IMR-90 (cell line): ENCODE results near the gene PALLD. TPM values are rescaled to one million over a fixed set of nuclear protein-coding genes. Genes with fewer than 3 reads are reported as not detected.
A peak's percentile ranks its signal among the peaks of the same experiment; 100 is the strongest.

Experiments
- ATAC-seq: fragments of 200-7000 bp; cut with Tn5 transposase; 2 replicates; pipeline ENCODE4 v1.9.1; 2020; ENCODE audit warnings: low read depth, mild to moderate bottlenecking, moderate library complexity
- BruUV-seq: library from RNA; stranded (reverse); fragments of 400-500 nt; replicated peaks from 2 replicates; lab custom pipeline; 2021; lab: Mats Ljungman, UMichigan
- CTCF ChIA-PET: fragments of 300-600 bp; formaldehyde crosslinking; extraction: SDS; loops from one replicate; lab custom pipeline; 2021; ENCODE audit warnings: antibody characterized with exemption; lab: Yijun Ruan, JAX
- POLR2A ChIA-PET: fragments of 300-600 bp; sonication (Branson Sonifier 250); formaldehyde crosslinking; loops from one replicate; lab custom pipeline; 2022; ENCODE audit warnings: antibody characterized with exemption; ENCODE audit not compliant: unreplicated experiment; lab: Charles Lee
- DNase-seq: peaks from one replicate; pipeline ENCODE4 v3.0.0; 2013
- H2AFZ ChIP-seq: replicated peaks from 2 replicates; pipeline ENCODE3; 2013; ENCODE audit warnings: low read length, mild to moderate bottlenecking; ENCODE audit not compliant: poor library complexity
- H2AK5ac ChIP-seq: 2 replicates; pipeline ENCODE4 v1.6.1; 2013; ENCODE audit warnings: low read depth, low read length, inconsistent platforms
- H2AK9ac ChIP-seq: replicated peaks from 2 replicates; pipeline ENCODE3; 2013; ENCODE audit warnings: mild to moderate bottlenecking, low read depth, low read length, moderate library complexity; ENCODE audit not compliant: poor library complexity
- H2BK120ac ChIP-seq: 2 replicates; pipeline ENCODE4 v1.6.1; 2013; ENCODE audit warnings: low read depth, low read length, inconsistent platforms
- H2BK15ac ChIP-seq: 3 replicates; pipeline ENCODE4 v1.6.1; 2013; ENCODE audit warnings: low read depth, low read length, inconsistent platforms
- H2BK20ac ChIP-seq: 2 replicates; pipeline ENCODE4 v1.6.1; 2013; ENCODE audit warnings: low read depth, mild to moderate bottlenecking, inconsistent platforms, low read length, moderate library complexity
- H2BK5ac ChIP-seq: 2 replicates; pipeline ENCODE4 v1.6.1; 2013; ENCODE audit warnings: mild to moderate bottlenecking, low read depth, low read length, inconsistent platforms; ENCODE audit not compliant: poor library complexity, severe bottlenecking
- H3K14ac ChIP-seq: replicated peaks from 2 replicates; pipeline ENCODE4 v1.6.1; 2013; ENCODE audit warnings: low read depth, low read length, inconsistent platforms
- H3K18ac ChIP-seq: 2 replicates; pipeline ENCODE4 v1.6.1; 2013; ENCODE audit warnings: low read depth, low read length, control low read depth
- H3K23ac ChIP-seq: 2 replicates; pipeline ENCODE4 v1.6.1; 2013; ENCODE audit warnings: low read depth, low read length, inconsistent platforms
- H3K27ac ChIP-seq: 2 replicates; pipeline ENCODE4 v1.5.1; 2013; ENCODE audit warnings: mild to moderate bottlenecking, control low read depth, low read length; ENCODE audit not compliant: insufficient read depth
- H3K27me3 ChIP-seq: 2 replicates; pipeline ENCODE4 v1.6.1; 2013; ENCODE audit warnings: low read length; ENCODE audit not compliant: control insufficient read depth, insufficient read depth
- H3K36me3 ChIP-seq: 2 replicates; pipeline ENCODE4 v1.6.1; 2013; ENCODE audit warnings: low read length, mixed read lengths; ENCODE audit not compliant: control insufficient read depth, insufficient read depth
- H3K4ac ChIP-seq: 2 replicates; pipeline ENCODE4 v1.6.1; 2013; ENCODE audit warnings: low read depth, low read length, inconsistent platforms
- H3K4me1 ChIP-seq: 2 replicates; pipeline ENCODE4 v1.6.1; 2013; ENCODE audit warnings: low read length, mixed read lengths; ENCODE audit not compliant: control insufficient read depth, insufficient read depth
- H3K4me2 ChIP-seq: 2 replicates; pipeline ENCODE4 v1.6.1; 2013; ENCODE audit warnings: low read depth, mild to moderate bottlenecking, control low read depth, low read length, moderate library complexity
- H3K4me3 ChIP-seq: 2 replicates; pipeline ENCODE4 v1.5.1; 2013; ENCODE audit warnings: low read depth, mild to moderate bottlenecking, control low read depth, low read length, moderate library complexity; ENCODE audit not compliant: insufficient read depth
- H3K56ac ChIP-seq: 2 replicates; pipeline ENCODE4 v1.6.1; 2013; ENCODE audit warnings: low read length, inconsistent platforms; ENCODE audit not compliant: insufficient read depth; ENCODE audit errors: extremely low read depth
- H3K79me1 ChIP-seq, 2 experiments: 2 replicates each; pipeline ENCODE4 v1.6.1; 2013; ENCODE audit warnings: low read length in 2 of 2, inconsistent platforms in 1 of 2, low read depth in 1 of 2
- H3K9ac ChIP-seq: 2 replicates; pipeline ENCODE4 v1.6.1; 2013; ENCODE audit warnings: low read depth, low read length, control low read depth
- H3K9me1 ChIP-seq: 2 replicates; pipeline ENCODE4 v1.6.1; 2013; ENCODE audit warnings: low read length, inconsistent platforms; ENCODE audit not compliant: insufficient read depth
- H3K9me3 ChIP-seq: 2 replicates; pipeline ENCODE4 v1.6.1; 2013; ENCODE audit warnings: low read length; ENCODE audit not compliant: control insufficient read depth, insufficient read depth
- H4K20me1 ChIP-seq: 2 replicates; pipeline ENCODE4 v1.6.1; 2013; ENCODE audit warnings: low read length, inconsistent platforms; ENCODE audit not compliant: insufficient read depth
- H4K5ac ChIP-seq: 2 replicates; pipeline ENCODE4 v1.6.1; 2013; ENCODE audit warnings: mild to moderate bottlenecking, low read depth, low read length, control low read depth
- H4K8ac ChIP-seq, 2 experiments: 2 replicates each; pipeline ENCODE4 v1.6.1; 2013; ENCODE audit warnings: low read depth in 2 of 2, low read length in 2 of 2, control low read depth in 1 of 2, inconsistent platforms in 1 of 2
- H4K91ac ChIP-seq: 2 replicates; pipeline ENCODE4 v1.6.1; 2013; ENCODE audit warnings: low read depth, low read length, inconsistent platforms; ENCODE audit not compliant: insufficient read depth
- BHLHE40 ChIP-seq: fragments of 150-350 bp; IDR thresholded peaks from 2 replicates; pipeline ENCODE4 v1.6.1; 2016; ENCODE audit warnings: mild to moderate bottlenecking, low read depth, low read length
- CEBPB ChIP-seq: IDR thresholded peaks from 2 replicates; pipeline ENCODE4 v1.6.1; 2012; ENCODE audit warnings: low read depth, low read length, improper control_type of control experiment
- CHD1 ChIP-seq: IDR thresholded peaks from 2 replicates; pipeline ENCODE4 v1.6.1; 2012; ENCODE audit warnings: low read depth, low read length, improper control_type of control experiment
- FOS ChIP-seq: fragments of 150-350 bp; IDR thresholded peaks from 2 replicates; pipeline ENCODE4 v1.6.1; 2016; ENCODE audit warnings: low read depth, low read length
- MAFK ChIP-seq: IDR thresholded peaks from 2 replicates; pipeline ENCODE4 v1.6.1; 2012; ENCODE audit warnings: low read depth, low read length, improper control_type of control experiment
- MAZ ChIP-seq: IDR thresholded peaks from 2 replicates; pipeline ENCODE4 v1.6.1; 2012; ENCODE audit warnings: low read depth, mild to moderate bottlenecking, low read length, improper control_type of control experiment, moderate library complexity, borderline replicate concordance
- MXI1 ChIP-seq: IDR thresholded peaks from 2 replicates; pipeline ENCODE4 v1.6.1; 2012; ENCODE audit warnings: low read depth, mild to moderate bottlenecking, low read length, moderate library complexity, borderline replicate concordance
- POLR2A ChIP-seq: IDR thresholded peaks from 2 replicates; pipeline ENCODE4 v1.6.1; 2012; ENCODE audit warnings: mild to moderate bottlenecking, low read depth, low read length
- RAD21 ChIP-seq: IDR thresholded peaks from 2 replicates; pipeline ENCODE4 v1.6.1; 2012; ENCODE audit warnings: low read length, improper control_type of control experiment
- RCOR1 ChIP-seq: IDR thresholded peaks from 2 replicates; pipeline ENCODE4 v1.6.1; 2012; ENCODE audit warnings: mild to moderate bottlenecking, low read length, improper control_type of control experiment; ENCODE audit not compliant: insufficient replicate concordance
- RFX5 ChIP-seq: IDR thresholded peaks from 2 replicates; pipeline ENCODE4 v1.8.0; 2012; ENCODE audit warnings: low read depth, mild to moderate bottlenecking, low read length, moderate library complexity
- SMC3 ChIP-seq: fragments of 150-350 bp; IDR thresholded peaks from 2 replicates; pipeline ENCODE4 v1.6.1; 2016; ENCODE audit warnings: low read depth, mild to moderate bottlenecking, antibody characterized with exemption, low read length, moderate library complexity
- WGBS, 2 experiments: methylation state at CpG; one replicate each; pipeline versions ENCODE4 v1.1.5 to v1.1.7; 2013; ENCODE audit warnings: missing lambda C conversion rate in 2 of 2; ENCODE audit not compliant: insufficient read length in 1 of 2; ENCODE audit errors: extremely low coverage in 2 of 2; 5-methylcytosine and 5-hydroxymethylcytosine counted together
- dilution Hi-C: fragments of 300-500 bp; cut with HindIII; formaldehyde crosslinking; loops from one replicate; pipeline ENCODE4 v1.14.3; 2018; ENCODE audit warnings: low sequenced_read_pairs; ENCODE audit not compliant: unreplicated experiment
- in situ Hi-C: fragments of 300-500 bp; cut with MboI; formaldehyde crosslinking; loops from 3 replicates; pipeline ENCODE4 v1.14.3; 2019; ENCODE audit warnings: low sequenced_read_pairs, inconsistent platforms, mixed read lengths
- intact Hi-C: fragments of 100-400 bp; cut with micrococcal nuclease; formaldehyde crosslinking; loops from 2 replicates; pipeline ENCODE4 v1.10.0; 2022
- polyA plus RNA-seq, 3 experiments: library from polyadenylated mRNA; depleted of rRNA; stranded (reverse); fragments of >200 nt; gene quantifications; 2 replicates each; pipeline ENCODE4 v1.2.3, GENCODE V29; 2012; ENCODE audit warnings: low replicate concordance in 1 of 3
- total RNA-seq: library from RNA; depleted of rRNA; stranded (reverse); fragments of >200 nt; gene quantifications from 2 replicates; pipeline ENCODE4 v1.2.3, GENCODE V29; 2012
- TF ChIP-seq, protein P1 (sequence below): fragments of 150-350 bp; IDR thresholded peaks from 2 replicates; pipeline ENCODE4 v1.6.1; 2016; ENCODE audit warnings: low read depth, mild to moderate bottlenecking, low read length, moderate library complexity, borderline replicate concordance
- TF ChIP-seq, protein P2 (sequence below): conservative IDR thresholded peaks from 2 replicates; pipeline ENCODE4 v1.5.1; 2012; ENCODE audit warnings: mild to moderate bottlenecking, low read depth, low read length, improper control_type of control experiment

PALLD gene
- total and polyA plus RNA-seq, 2 of the 4 experiments (the other 2 are of a cell fraction), result 91.0 to 91.9 TPM

DNA sequence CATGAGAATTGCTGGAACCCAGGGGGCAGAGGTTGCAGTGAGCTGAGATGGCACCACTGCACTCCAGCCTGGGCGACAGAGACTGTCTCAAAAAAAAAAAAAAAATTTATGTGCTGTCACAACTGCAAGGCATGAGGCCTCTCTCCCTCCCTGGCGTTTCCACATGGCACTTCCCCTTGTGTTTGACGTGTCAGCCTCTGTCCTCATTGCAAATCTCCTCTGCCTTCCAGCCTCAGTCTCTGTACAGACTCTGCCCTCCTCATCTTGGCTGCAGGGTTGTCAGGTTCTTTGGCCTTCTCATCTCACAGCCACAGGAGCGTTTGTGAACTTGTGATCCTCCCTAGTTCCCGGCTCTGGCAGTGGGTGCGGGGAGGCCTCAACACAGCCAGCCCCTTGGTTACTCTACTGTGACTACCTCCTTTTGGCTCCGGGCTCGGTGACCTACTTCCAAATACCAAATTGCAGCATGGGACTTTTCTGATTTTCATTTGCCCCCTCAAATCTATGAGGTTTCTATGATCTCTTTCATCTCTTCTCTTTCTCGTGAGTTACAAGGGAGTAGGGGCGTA, 263.2 kb downstream of the PALLD start:
- in situ Hi-C loops, result no loop called here
- Histone ChIP-seq H2AK9ac (no peak overlapping the region), H3K9me1 (peaks cover 4% of the 10 kb centered on the region), H3K18ac (no peak overlapping the region), H2BK120ac (peak overlapping the region; percentile 57), H3K27ac (no peak overlapping the region), H3K56ac (no peak overlapping the region), H3K14ac (no peak overlapping the region), H4K91ac (peak overlapping the region; percentile 69), H3K9ac (no peak overlapping the region), H3K4me2 (no peak overlapping the region), H2BK20ac (peak overlapping the region; percentile 55), H4K20me1 (no peaks in the 10 kb centered on the region), H3K27me3 (no peaks in the 10 kb centered on the region), H3K4me1 (peaks cover 7% of the 10 kb centered on the region), H3K23ac (no peak overlapping the region), H3K36me3 (no peaks in the 10 kb centered on the region), H3K79me1 (no peaks in the 10 kb centered on the region), H2BK5ac (no peak overlapping the region), H2BK15ac (no peak overlapping the region), H2AK5ac (peak overlapping the region; percentile 91; the same call in 1 of the 2 replicates), H3K9me3 (no peaks in the 10 kb centered on the region), H2AFZ (no peak overlapping the region), H4K8ac (no peak overlapping the region), H4K5ac (no peak overlapping the region), H3K4ac (peak overlapping the region; percentile 75; the same call in 1 of the 2 replicates), H3K4me3 (no peak overlapping the region)
- WGBS, 2 experiments, result 94% methylated on average over 6 of the region's 10 CpGs; no CpG with 5 or more reads in 1 of the 2 experiments
- ATAC-seq (no peak), DNase-seq (no peak)
- BruUV-seq, result no TSS peak
- intact Hi-C loops, result no loop called here
- dilution Hi-C loops, result no loop called here
- TF ChIP-seq MAFK (no peak), CEBPB (no peak), RAD21 (no peak), MAZ (no peak), CHD1 (no peak), RCOR1 (no peak), BHLHE40 (no peak), RFX5 (no peak), MXI1 (no peak), POLR2A (no peak), SMC3 (no peak), FOS (no peak)
- TF ChIP-seq, protein P1, sequence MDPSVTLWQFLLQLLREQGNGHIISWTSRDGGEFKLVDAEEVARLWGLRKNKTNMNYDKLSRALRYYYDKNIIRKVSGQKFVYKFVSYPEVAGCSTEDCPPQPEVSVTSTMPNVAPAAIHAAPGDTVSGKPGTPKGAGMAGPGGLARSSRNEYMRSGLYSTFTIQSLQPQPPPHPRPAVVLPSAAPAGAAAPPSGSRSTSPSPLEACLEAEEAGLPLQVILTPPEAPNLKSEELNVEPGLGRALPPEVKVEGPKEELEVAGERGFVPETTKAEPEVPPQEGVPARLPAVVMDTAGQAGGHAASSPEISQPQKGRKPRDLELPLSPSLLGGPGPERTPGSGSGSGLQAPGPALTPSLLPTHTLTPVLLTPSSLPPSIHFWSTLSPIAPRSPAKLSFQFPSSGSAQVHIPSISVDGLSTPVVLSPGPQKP, result no peak
- TF ChIP-seq, protein P2, sequence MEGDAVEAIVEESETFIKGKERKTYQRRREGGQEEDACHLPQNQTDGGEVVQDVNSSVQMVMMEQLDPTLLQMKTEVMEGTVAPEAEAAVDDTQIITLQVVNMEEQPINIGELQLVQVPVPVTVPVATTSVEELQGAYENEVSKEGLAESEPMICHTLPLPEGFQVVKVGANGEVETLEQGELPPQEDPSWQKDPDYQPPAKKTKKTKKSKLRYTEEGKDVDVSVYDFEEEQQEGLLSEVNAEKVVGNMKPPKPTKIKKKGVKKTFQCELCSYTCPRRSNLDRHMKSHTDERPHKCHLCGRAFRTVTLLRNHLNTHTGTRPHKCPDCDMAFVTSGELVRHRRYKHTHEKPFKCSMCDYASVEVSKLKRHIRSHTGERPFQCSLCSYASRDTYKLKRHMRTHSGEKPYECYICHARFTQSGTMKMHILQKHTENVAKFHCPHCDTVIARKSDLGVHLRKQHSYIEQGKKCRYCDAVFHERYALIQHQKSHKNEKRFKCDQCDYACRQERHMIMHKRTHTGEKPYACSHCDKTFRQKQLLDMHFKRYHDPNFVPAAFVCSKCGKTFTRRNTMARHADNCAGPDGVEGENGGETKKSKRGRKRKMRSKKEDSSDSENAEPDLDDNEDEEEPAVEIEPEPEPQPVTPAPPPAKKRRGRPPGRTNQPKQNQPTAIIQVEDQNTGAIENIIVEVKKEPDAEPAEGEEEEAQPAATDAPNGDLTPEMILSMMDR, result no peak
- ChIA-PET CTCF (no interaction called here), POLR2A (no interaction called here)
